HCT116 (cell line): Measurements from ENCODE around the gene CRYBB1. TPM values are rescaled to one million over a fixed set of nuclear protein-coding genes. Genes with fewer than 3 reads are reported as not detected.

Source experiments
- ATAC-seq: fragments of 200-7000 bp; cut with Tn5 transposase; 2 replicates; pipeline ENCODE4 v1.9.1; 2020; ENCODE audit warnings: mild to moderate bottlenecking, moderate library complexity
- BruUV-seq: library from RNA; stranded (reverse); fragments of 400-500 nt; replicated peaks from 2 replicates; lab custom pipeline; 2021; lab: Mats Ljungman, UMichigan
- CTCF ChIA-PET: fragments of 300-600 bp; sonication (Branson Sonifier 250); formaldehyde crosslinking; loops from one replicate; lab custom pipeline; 2021; ENCODE audit warnings: antibody characterized with exemption; lab: Charles Lee
- POLR2A ChIA-PET: fragments of 300-600, 350-600 bp; sonication (Branson Sonifier 250); formaldehyde crosslinking; loops from one replicate; lab custom pipeline; 2021; ENCODE audit warnings: antibody characterized with exemption; lab: Charles Lee
- RAD21 ChIA-PET, 2 experiments: fragments of 300-600 bp; sonication (Branson Sonifier 250); formaldehyde crosslinking; loops; one replicate each; lab custom pipeline; 2023; ENCODE audit warnings: low total read pairs in 2 of 2; ENCODE audit not compliant: uncharacterized antibody in 2 of 2, unreplicated experiment in 2 of 2, low non-redundant PET in 1 of 2; lab: Charles Lee
- DNase-seq: peaks from one replicate; pipeline ENCODE4 v3.0.0-alpha.2; 2010; ENCODE audit warnings: low read depth, low spot score
- H2AFZ ChIP-seq: fragments of 200-600 bp; shearing (Covaris generic), sonication (generic); 2 replicates; pipeline ENCODE4 v1.6.1; 2017; ENCODE audit warnings: low read depth, mixed run types, mixed read lengths, antibody characterized with exemption, low read length; ENCODE audit not compliant: poor library complexity, severe bottlenecking
- H3K27ac ChIP-seq: 2 replicates; pipeline ENCODE4 v1.5.1; 2012; ENCODE audit warnings: low read depth, low read length
- H3K27me3 ChIP-seq: fragments of 200-600 bp; sonication (generic); 2 replicates; pipeline ENCODE4 v1.6.1; 2016; ENCODE audit warnings: mixed run types, low read length, mixed read lengths; ENCODE audit not compliant: insufficient read depth
- H3K36me3 ChIP-seq, 2 experiments: fragments of 200-500 bp in 1 of 2; fragments of 200-600 bp in 1 of 2; sonication (Bioruptor generic) in 1 of 2; sonication (generic) in 1 of 2; 2 replicates each; pipeline versions ENCODE4 v1.5.1 to v1.6.1; 2014 to 2016; ENCODE audit warnings: low read length in 2 of 2, inconsistent platforms in 1 of 2, mixed read lengths in 1 of 2, mixed run types in 1 of 2; ENCODE audit not compliant: insufficient read depth in 2 of 2, control insufficient read depth in 1 of 2
- H3K4me1 ChIP-seq, 2 experiments: fragments of 200-600 bp in 1 of 2; sonication (generic) in 1 of 2; 2 replicates each; pipeline versions ENCODE4 v1.5.1 to v1.6.1; 2012 to 2017; ENCODE audit warnings: low read length in 2 of 2, inconsistent platforms in 1 of 2, mild to moderate bottlenecking in 1 of 2, mixed read lengths in 1 of 2, mixed run types in 1 of 2, moderate library complexity in 1 of 2; ENCODE audit not compliant: insufficient read depth in 2 of 2, control insufficient read depth in 1 of 2
- H3K4me2 ChIP-seq: fragments of 200-600 bp; sonication (generic); 2 replicates; pipeline ENCODE4 v1.6.1; 2017; ENCODE audit warnings: mixed run types, low read length, mixed read lengths
- H3K4me3 ChIP-seq, 2 experiments: fragments of 200-600 bp in 1 of 2; sonication (generic) in 1 of 2; replicated peaks in 1 of 2; 2 replicates each; pipeline ENCODE4 v1.5.1; 2011 to 2016; ENCODE audit warnings: low read length in 2 of 2, control low read depth in 1 of 2, low read depth in 1 of 2, mild to moderate bottlenecking in 1 of 2, mixed read lengths in 1 of 2, mixed run types in 1 of 2
- H3K79me2 ChIP-seq: fragments of 200-600 bp; sonication (generic); 2 replicates; pipeline ENCODE4 v1.6.1; 2017; ENCODE audit warnings: mild to moderate bottlenecking, mixed run types, low read length, moderate library complexity, mixed read lengths; ENCODE audit not compliant: insufficient read depth
- H3K9ac ChIP-seq: fragments of 200-600 bp; sonication (generic); 2 replicates; pipeline ENCODE4 v1.6.1; 2016; ENCODE audit warnings: low read length, mixed read lengths
- H3K9me2 ChIP-seq: fragments of 200-600 bp; sonication (generic), shearing (Covaris generic); 2 replicates; pipeline ENCODE4 v1.6.1; 2017; ENCODE audit warnings: mixed run types, mild to moderate bottlenecking, moderate library complexity; ENCODE audit not compliant: insufficient read depth
- H3K9me3 ChIP-seq, 2 experiments: fragments of 200-500 bp in 1 of 2; fragments of 200-600 bp in 1 of 2; sonication (Bioruptor generic) in 1 of 2; sonication (generic) in 1 of 2; 2 replicates each; pipeline ENCODE4 v1.6.1; 2014 to 2017; ENCODE audit warnings: low read length in 2 of 2, mixed read lengths in 2 of 2, inconsistent platforms in 1 of 2, low read depth in 1 of 2, mild to moderate bottlenecking in 1 of 2, mixed run types in 1 of 2, moderate library complexity in 1 of 2; ENCODE audit not compliant: control insufficient read depth in 1 of 2, insufficient read depth in 1 of 2
- H4K20me1 ChIP-seq: fragments of 200-600 bp; sonication (generic), shearing (Covaris generic); 2 replicates; pipeline ENCODE4 v1.6.1; 2017; ENCODE audit warnings: mixed run types, mild to moderate bottlenecking, moderate library complexity; ENCODE audit not compliant: insufficient read depth
- JUND ChIP-seq: IDR thresholded peaks from 2 replicates; pipeline ENCODE4 v1.6.1; 2012
- MAX ChIP-seq: IDR thresholded peaks from 2 replicates; pipeline ENCODE4 v1.6.1; 2012
- RAD21 ChIP-seq: IDR thresholded peaks from 2 replicates; pipeline ENCODE4 v1.6.1; 2012; ENCODE audit warnings: low read depth, mild to moderate bottlenecking
- TCF7L2 ChIP-seq: IDR thresholded peaks from 2 replicates; pipeline ENCODE4 v1.7.0; 2011; ENCODE audit warnings: borderline replicate concordance, inconsistent platforms; ENCODE audit not compliant: insufficient read depth, insufficient read length; ENCODE audit errors: extremely low read depth
- intact Hi-C: fragments of 100-400 bp; cut with micrococcal nuclease; formaldehyde crosslinking; loops from 2 replicates; pipeline ENCODE4 v1.10.0; 2022
- total RNA-seq: library from RNA; stranded (reverse); gene quantifications from one replicate; pipeline ENCODE4 v1.2.1, GENCODE V29; 2021; ENCODE audit not compliant: unreplicated experiment

Gene CRYBB1
- total RNA-seq, 1 experiment from 2014 or later: not detected

GRCh38 chr22:26563022-26563421 is 54.8 kb downstream of the CRYBB1 start:
- Histone ChIP-seq H3K9me3 (no peaks in the 10 kb centered on the region), H3K9ac (no peak overlapping the region), H3K4me3 (no peak overlapping the region), H3K9me2 (no peaks in the 10 kb centered on the region), H3K4me1 (peaks cover 2 to 3% of the 10 kb centered on the region in 2 experiments; a peak in 2 of 4 replicates), H3K27ac (no peak overlapping the region), H2AFZ (no peak overlapping the region), H3K79me2 (peaks cover 6% of the 10 kb centered on the region; the same call in 1 of the 2 replicates), H4K20me1 (no peaks in the 10 kb centered on the region), H3K27me3 (no peaks in the 10 kb centered on the region), H3K36me3 (no peaks in the 10 kb centered on the region), H3K4me2 (no peak overlapping the region)
- BruUV-seq: no TSS peak
- DNase-seq: no peak
- intact Hi-C loops: no loop called here
- ChIA-PET POLR2A (no interaction called here), RAD21 (no interaction called here), CTCF (no interaction called here)
- TF ChIP-seq MAX (no peak), RAD21 (0 out of 2 replicates have a peak, but pooled peaks have one; percentile 15)
- no peak for ATAC-seq

DNA sequence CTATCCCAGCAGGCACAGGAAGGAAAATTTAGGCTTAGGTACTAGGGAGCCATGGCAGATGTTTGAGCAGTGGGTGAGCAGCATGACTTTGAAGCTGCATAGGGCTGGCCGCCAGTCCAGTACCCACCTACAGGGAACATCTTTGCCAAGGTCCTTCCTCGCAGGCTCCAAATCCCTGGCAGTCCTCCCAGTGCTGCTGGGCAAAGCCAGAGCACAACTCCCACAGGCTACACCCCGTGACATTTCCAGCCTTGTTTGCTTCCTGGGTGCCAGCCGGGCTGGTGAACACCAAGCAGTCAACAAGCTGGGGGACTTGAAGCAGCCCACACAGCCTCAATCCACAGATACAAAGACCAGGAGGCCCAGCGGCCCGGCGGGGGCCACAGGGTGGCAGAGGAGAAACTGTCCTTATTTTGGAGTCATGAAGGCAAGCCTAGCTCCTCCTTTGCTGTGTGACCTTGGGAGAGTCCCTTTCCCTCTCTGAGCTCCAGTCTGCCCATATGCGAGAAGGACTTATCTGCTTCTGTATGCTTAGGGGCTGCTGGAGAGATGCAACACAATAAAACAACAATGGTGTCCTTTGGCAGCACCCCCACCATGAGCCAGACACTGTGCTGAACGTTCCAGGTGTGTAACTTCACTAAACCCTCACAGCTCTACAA is 55.9 kb downstream of the CRYBB1 start:
- CTCF ChIA-PET: no interaction called here

More for the DNA sequence above, 55.9 kb downstream of the CRYBB1 start:
- ATAC-seq (no peak), DNase-seq (no peak)
- BruUV-seq: no TSS peak
- intact Hi-C loops: no loop called here
- Histone ChIP-seq H3K4me1 (no peaks in the 10 kb centered on the region), H3K27ac (no peak overlapping the region), H4K20me1 (no peaks in the 10 kb centered on the region), H2AFZ (no peak overlapping the region), H3K79me2 (no peaks in the 10 kb centered on the region; the same call in 1 of the 2 replicates), H3K9me3 (no peaks in the 10 kb centered on the region), H3K4me2 (no peak overlapping the region), H3K9me2 (no peaks in the 10 kb centered on the region), H3K27me3 (no peaks in the 10 kb centered on the region), H3K4me3 (no peak overlapping the region), H3K9ac (no peak overlapping the region), H3K36me3 (no peaks in the 10 kb centered on the region)
- TF ChIP-seq JUND (no peak), TCF7L2 (no peak)
- RAD21 ChIA-PET: no interaction called here
- POLR2A ChIA-PET: no interaction called here
